Measurements from ENCODE around the gene SLC39A6.

DNA sequence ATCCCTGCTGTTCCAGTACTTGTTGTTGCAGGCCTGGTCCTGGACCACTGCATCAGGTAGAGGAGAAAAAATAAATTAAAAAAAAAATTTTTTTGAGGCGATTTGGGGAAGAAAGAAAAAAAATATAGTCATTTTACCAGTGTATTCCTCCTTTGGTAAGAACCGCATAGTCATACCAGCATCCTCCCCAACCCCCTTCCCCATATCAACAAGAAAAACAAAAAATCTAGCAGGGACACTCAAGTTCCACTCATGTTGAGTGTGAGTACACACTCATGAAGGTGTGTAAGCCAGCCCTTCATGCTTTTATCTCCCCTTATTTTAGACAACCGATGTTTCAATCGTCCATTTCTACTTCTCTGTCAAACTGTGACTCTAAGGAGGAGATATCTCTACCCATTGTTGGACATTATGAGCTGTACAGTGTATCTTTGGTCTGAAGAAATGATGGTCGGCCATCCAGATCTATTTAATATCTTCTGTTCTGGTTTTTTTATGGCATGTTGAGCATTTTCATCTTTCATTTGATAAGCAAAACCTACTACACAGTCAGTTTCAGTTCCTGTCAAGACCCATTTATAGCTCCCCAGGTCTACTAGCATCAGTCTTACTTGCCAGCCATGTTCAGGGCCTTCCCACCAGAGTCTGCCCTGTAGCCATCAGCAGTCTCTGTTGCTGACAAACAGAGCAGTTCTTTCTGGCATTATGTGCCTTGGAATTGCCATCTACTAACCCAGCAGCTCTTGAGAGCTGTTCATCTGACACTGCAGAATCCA lies 20.6 kb upstream of the SLC39A6 start:
- TF ChIP-seq, protein P1, sequence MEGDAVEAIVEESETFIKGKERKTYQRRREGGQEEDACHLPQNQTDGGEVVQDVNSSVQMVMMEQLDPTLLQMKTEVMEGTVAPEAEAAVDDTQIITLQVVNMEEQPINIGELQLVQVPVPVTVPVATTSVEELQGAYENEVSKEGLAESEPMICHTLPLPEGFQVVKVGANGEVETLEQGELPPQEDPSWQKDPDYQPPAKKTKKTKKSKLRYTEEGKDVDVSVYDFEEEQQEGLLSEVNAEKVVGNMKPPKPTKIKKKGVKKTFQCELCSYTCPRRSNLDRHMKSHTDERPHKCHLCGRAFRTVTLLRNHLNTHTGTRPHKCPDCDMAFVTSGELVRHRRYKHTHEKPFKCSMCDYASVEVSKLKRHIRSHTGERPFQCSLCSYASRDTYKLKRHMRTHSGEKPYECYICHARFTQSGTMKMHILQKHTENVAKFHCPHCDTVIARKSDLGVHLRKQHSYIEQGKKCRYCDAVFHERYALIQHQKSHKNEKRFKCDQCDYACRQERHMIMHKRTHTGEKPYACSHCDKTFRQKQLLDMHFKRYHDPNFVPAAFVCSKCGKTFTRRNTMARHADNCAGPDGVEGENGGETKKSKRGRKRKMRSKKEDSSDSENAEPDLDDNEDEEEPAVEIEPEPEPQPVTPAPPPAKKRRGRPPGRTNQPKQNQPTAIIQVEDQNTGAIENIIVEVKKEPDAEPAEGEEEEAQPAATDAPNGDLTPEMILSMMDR (tag by site-specific recombination; IDR thresholded peaks at IDR 0.05), result no peak
- TF ChIP-seq ZNF561 (tag by site-specific recombination; IDR thresholded peaks at IDR 0.05; ENCODE audit: borderline replicate concordance) (no peak), ZNF654 (tag by site-specific recombination; IDR thresholded peaks at IDR 0.05; ENCODE audit: low read depth) (no peak)
